SH-SY5Y (cell line): ENCODE measurements around the gene APP.

Experiments used
- GATA2 ChIP-seq: IDR thresholded peaks from 2 replicates; pipeline ENCODE4 v1.6.1; 2011; ENCODE audit warnings: mild to moderate bottlenecking, low read depth, low read length
- GATA3 ChIP-seq: IDR thresholded peaks from 2 replicates; pipeline ENCODE4 v1.6.1; 2011; ENCODE audit warnings: low read depth, mild to moderate bottlenecking, low read length, moderate library complexity

DNA sequence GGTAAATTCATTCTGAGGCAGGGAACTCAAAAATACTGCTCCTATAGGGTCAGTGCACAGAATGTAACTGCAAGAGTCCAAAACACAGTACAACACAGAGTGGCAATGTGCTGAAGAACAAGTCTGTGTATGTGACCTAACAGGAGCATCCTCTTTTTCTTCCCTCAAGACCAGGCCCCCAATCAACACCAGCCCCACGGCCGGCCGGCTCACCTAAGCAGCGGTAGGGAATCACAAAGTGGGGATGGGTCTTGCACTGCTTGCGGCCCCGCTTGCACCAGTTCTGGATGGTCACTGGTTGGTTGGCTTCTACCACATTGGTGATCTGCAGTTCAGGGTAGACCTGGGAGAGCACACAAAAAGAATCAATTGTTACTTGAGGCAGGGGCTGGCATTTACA is 80.8 kb downstream of the APP start:
- no peak for TF ChIP-seq GATA3
- no peak for TF ChIP-seq GATA2
